HepG2 (cell line): ENCODE results near the gene MYO15A. TPM values are rescaled to one million over a fixed set of nuclear protein-coding genes. Genes with fewer than 3 reads are reported as not detected.
A peak's percentile ranks its signal among the peaks of the same experiment; 100 is the strongest.

Experiments
- CENPT ChIP-seq: sonication (generic); formaldehyde crosslinking; IDR thresholded peaks from 2 replicates; pipeline ENCODE4 v1.8.0; 2022; ENCODE audit warnings: low read depth, mild to moderate bottlenecking, moderate library complexity, missing genetic modification reagents
- HMG20A ChIP-seq: IDR thresholded peaks from 2 replicates; pipeline ENCODE4 v1.6.1; 2016; ENCODE audit warnings: borderline replicate concordance
- HOXA7 ChIP-seq: sonication (generic); formaldehyde crosslinking; IDR thresholded peaks from 2 replicates; pipeline ENCODE4 v1.8.1; 2022; ENCODE audit warnings: mild to moderate bottlenecking, missing genetic modification reagents, moderate library complexity
- IKZF1 ChIP-seq: fragments of 450-650 bp; IDR thresholded peaks from 2 replicates; pipeline ENCODE4 v1.7.1; 2016
- PHF21A ChIP-seq: sonication (generic); formaldehyde crosslinking; IDR thresholded peaks from 2 replicates; pipeline ENCODE4 v1.5.0; 2020; ENCODE audit warnings: mild to moderate bottlenecking, missing genetic modification reagents
- STAG1 ChIP-seq: sonication (generic); formaldehyde crosslinking; IDR thresholded peaks from 2 replicates; pipeline ENCODE4 v1.4.0; 2020; ENCODE audit warnings: missing genetic modification reagents
- TOE1 ChIP-seq: sonication (generic); formaldehyde crosslinking; IDR thresholded peaks from 2 replicates; pipeline ENCODE4 v1.4.0; 2020; ENCODE audit warnings: mild to moderate bottlenecking, missing genetic modification reagents
- ZFP90 ChIP-seq: sonication (generic); formaldehyde crosslinking; IDR thresholded peaks from 2 replicates; pipeline ENCODE4 v1.8.0; 2022; ENCODE audit warnings: missing genetic modification reagents, mild to moderate bottlenecking, inconsistent platforms, borderline replicate concordance
- ZNF230 ChIP-seq: sonication (generic); formaldehyde crosslinking; IDR thresholded peaks from 2 replicates; pipeline ENCODE4 v1.4.0; 2020; ENCODE audit warnings: mild to moderate bottlenecking, missing genetic modification reagents
- ZNF280B ChIP-seq: sonication (generic); formaldehyde crosslinking; IDR thresholded peaks from 2 replicates; pipeline ENCODE4 v1.5.0; 2020; ENCODE audit warnings: missing genetic modification reagents, mild to moderate bottlenecking, borderline replicate concordance
- ZNF639 ChIP-seq: conservative IDR thresholded peaks from 2 replicates; pipeline ENCODE4 v1.6.1; 2018; ENCODE audit warnings: missing genetic modification reagents
- ZNF839 ChIP-seq: sonication (generic); formaldehyde crosslinking; IDR thresholded peaks from 2 replicates; pipeline ENCODE4 v1.4.0; 2020; ENCODE audit warnings: missing genetic modification reagents, mild to moderate bottlenecking, borderline replicate concordance
- ZXDC ChIP-seq: sonication (generic); formaldehyde crosslinking; IDR thresholded peaks from 2 replicates; pipeline ENCODE4 v1.5.0; 2020; ENCODE audit warnings: mild to moderate bottlenecking, missing genetic modification reagents
- polyA plus RNA-seq, 8 experiments: library from polyadenylated mRNA; depleted of rRNA in 3 of 8; stranded (reverse) in 7 of 8; unstranded in 1 of 8; fragments of >200 nt; fragmentation: Illumina TruSeq in 4 of 8; extraction: Trizol in 4 of 8; gene quantifications; 2 replicates each; pipeline versions ENCODE4 v1.2.1 to v1.2.3, GENCODE V29; 2011 to 2016; ENCODE audit warnings: low read depth in 4 of 8, missing spikeins in 1 of 8, mixed read lengths in 1 of 8; ENCODE audit not compliant: insufficient read depth in 1 of 8
- total RNA-seq, 5 experiments: library from RNA; depleted of rRNA; stranded (reverse); fragments of >200 nt; fragmentation: Illumina TruSeq; extraction: Trizol; gene quantifications; 2 replicates each; pipeline ENCODE4 v1.2.3, GENCODE V29; 2016; ENCODE audit warnings: low read depth in 1 of 5
- TF ChIP-seq, protein P1 (sequence below): sonication (generic); formaldehyde crosslinking; IDR thresholded peaks from 2 replicates; pipeline ENCODE4 v1.4.0; 2020; ENCODE audit warnings: mild to moderate bottlenecking, low read depth, missing genetic modification reagents
- TF ChIP-seq, protein P2 (sequence below): sonication (generic); formaldehyde crosslinking; IDR thresholded peaks from 2 replicates; pipeline ENCODE4 v1.5.1; 2020; ENCODE audit warnings: mild to moderate bottlenecking, missing genetic modification reagents, borderline replicate concordance

Gene MYO15A
- total and polyA plus RNA-seq, 2 of the 13 experiments (the other 11 are each of a cell fraction or from before 2014, with no cell fraction given), result 0.07 to 0.20 TPM

- TF ChIP-seq CENPT, result no peak
- no peak for TF ChIP-seq ZFP90 (CRISPR knock-in tag)
- TF ChIP-seq HOXA7 (CRISPR knock-in tag), result peak; percentile 65; the same call in 1 of the 2 replicates
- 0 out of 2 replicates have a peak, but pooled peaks have one; percentile 53 for TF ChIP-seq ZNF230 (CRISPR knock-in tag)
- TF ChIP-seq, protein P1, sequence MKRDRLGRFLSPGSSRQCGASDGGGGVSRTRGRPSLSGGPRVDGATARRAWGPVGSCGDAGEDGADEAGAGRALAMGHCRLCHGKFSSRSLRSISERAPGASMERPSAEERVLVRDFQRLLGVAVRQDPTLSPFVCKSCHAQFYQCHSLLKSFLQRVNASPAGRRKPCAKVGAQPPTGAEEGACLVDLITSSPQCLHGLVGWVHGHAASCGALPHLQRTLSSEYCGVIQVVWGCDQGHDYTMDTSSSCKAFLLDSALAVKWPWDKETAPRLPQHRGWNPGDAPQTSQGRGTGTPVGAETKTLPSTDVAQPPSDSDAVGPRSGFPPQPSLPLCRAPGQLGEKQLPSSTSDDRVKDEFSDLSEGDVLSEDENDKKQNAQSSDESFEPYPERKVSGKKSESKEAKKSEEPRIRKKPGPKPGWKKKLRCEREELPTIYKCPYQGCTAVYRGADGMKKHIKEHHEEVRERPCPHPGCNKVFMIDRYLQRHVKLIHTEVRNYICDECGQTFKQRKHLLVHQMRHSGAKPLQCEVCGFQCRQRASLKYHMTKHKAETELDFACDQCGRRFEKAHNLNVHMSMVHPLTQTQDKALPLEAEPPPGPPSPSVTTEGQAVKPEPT (CRISPR knock-in tag), result no peak
- TF ChIP-seq IKZF1, result no peak
- no peak for TF ChIP-seq PHF21A (CRISPR knock-in tag)
- TF ChIP-seq ZXDC (CRISPR knock-in tag), result peak; percentile 19; the same call in 1 of the 2 replicates
- TF ChIP-seq TOE1 (CRISPR knock-in tag), result no peak
- TF ChIP-seq ZNF639 (CRISPR knock-in tag), result no peak
- TF ChIP-seq HMG20A (CRISPR knock-in tag), result no peak
- no peak for TF ChIP-seq ZNF839 (CRISPR knock-in tag)
- no peak for TF ChIP-seq ZNF280B
- no peak for TF ChIP-seq STAG1
- TF ChIP-seq, protein P2, sequence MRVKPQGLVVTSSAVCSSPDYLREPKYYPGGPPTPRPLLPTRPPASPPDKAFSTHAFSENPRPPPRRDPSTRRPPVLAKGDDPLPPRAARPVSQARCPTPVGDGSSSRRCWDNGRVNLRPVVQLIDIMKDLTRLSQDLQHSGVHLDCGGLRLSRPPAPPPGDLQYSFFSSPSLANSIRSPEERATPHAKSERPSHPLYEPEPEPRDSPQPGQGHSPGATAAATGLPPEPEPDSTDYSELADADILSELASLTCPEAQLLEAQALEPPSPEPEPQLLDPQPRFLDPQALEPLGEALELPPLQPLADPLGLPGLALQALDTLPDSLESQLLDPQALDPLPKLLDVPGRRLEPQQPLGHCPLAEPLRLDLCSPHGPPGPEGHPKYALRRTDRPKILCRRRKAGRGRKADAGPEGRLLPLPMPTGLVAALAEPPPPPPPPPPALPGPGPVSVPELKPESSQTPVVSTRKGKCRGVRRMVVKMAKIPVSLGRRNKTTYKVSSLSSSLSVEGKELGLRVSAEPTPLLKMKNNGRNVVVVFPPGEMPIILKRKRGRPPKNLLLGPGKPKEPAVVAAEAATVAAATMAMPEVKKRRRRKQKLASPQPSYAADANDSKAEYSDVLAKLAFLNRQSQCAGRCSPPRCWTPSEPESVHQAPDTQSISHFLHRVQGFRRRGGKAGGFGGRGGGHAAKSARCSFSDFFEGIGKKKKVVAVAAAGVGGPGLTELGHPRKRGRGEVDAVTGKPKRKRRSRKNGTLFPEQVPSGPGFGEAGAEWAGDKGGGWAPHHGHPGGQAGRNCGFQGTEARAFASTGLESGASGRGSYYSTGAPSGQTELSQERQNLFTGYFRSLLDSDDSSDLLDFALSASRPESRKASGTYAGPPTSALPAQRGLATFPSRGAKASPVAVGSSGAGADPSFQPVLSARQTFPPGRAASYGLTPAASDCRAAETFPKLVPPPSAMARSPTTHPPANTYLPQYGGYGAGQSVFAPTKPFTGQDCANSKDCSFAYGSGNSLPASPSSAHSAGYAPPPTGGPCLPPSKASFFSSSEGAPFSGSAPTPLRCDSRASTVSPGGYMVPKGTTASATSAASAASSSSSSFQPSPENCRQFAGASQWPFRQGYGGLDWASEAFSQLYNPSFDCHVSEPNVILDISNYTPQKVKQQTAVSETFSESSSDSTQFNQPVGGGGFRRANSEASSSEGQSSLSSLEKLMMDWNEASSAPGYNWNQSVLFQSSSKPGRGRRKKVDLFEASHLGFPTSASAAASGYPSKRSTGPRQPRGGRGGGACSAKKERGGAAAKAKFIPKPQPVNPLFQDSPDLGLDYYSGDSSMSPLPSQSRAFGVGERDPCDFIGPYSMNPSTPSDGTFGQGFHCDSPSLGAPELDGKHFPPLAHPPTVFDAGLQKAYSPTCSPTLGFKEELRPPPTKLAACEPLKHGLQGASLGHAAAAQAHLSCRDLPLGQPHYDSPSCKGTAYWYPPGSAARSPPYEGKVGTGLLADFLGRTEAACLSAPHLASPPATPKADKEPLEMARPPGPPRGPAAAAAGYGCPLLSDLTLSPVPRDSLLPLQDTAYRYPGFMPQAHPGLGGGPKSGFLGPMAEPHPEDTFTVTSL (CRISPR knock-in tag), result no peak
Observed at GRCh38 chr17:18184143-18185031, 75.8 kb downstream of the MYO15A start (continued).
